Measurements from ENCODE around the gene SNAP25. TPM values are rescaled to one million over a fixed set of nuclear protein-coding genes. Genes with fewer than 3 reads are reported as not detected.

The SNAP25 gene
- total RNA-seq, 4 donors from 2014 or later = 0.38 to 1.3 (median 0.58) TPM

DNA sequence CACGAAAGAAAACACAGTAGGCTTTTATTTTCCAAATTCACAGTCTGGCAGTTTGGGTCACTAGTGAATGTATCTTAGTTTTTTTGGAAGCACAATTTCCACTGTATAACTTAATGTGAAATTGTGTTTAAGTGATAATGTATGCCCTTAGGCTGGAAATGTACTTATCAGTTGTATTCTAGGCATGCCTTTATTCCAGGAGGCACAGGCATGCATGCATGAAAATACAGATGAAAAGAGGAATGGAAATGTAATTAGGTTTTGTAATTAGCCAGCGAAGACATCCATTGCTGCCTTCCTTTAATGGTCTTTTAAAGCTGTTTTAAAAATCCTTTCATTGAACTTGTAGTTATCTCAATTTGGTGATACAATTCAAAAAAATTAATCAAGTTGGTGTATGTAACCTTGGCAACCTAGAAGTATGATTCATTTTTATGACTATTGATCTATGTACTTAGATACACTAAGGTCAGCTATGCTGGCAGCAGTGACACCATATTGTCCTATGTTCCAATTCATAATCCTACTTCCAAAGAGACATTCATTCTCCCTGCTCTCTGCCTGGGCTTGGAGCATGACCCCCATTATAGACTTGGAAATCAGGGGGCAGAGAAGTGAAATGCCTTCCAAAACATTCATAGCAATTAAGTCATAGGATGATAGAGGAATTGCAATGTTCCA, 73.1 kb downstream of the SNAP25 start:
- TF ChIP-seq, protein P1, sequence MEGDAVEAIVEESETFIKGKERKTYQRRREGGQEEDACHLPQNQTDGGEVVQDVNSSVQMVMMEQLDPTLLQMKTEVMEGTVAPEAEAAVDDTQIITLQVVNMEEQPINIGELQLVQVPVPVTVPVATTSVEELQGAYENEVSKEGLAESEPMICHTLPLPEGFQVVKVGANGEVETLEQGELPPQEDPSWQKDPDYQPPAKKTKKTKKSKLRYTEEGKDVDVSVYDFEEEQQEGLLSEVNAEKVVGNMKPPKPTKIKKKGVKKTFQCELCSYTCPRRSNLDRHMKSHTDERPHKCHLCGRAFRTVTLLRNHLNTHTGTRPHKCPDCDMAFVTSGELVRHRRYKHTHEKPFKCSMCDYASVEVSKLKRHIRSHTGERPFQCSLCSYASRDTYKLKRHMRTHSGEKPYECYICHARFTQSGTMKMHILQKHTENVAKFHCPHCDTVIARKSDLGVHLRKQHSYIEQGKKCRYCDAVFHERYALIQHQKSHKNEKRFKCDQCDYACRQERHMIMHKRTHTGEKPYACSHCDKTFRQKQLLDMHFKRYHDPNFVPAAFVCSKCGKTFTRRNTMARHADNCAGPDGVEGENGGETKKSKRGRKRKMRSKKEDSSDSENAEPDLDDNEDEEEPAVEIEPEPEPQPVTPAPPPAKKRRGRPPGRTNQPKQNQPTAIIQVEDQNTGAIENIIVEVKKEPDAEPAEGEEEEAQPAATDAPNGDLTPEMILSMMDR (IDR thresholded peaks at IDR 0.05; ENCODE audit: low read depth) = no peak

DNA sequence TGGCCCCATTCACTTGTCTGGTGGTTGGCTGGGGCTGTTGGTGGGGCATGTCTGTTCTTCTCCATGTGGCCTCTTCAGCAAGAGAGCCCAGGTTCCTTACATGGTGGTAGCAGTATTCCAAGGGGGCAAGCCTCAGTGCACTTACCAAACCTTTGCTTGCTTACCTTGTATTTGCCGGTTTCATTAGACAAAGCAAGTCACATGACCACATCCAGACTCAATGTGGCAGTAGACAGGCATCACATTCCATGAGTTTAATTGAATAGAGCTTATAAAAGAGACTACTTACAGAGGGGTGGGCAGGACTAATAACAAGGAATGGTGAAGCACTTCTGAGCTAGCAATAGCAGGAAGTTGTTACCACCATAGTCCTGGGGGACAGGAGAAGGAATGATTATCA, 78.6 kb downstream of the SNAP25 start:
- TF ChIP-seq, protein P1 (IDR thresholded peaks at IDR 0.05; ENCODE audit: low read depth) = no peak

DNA sequence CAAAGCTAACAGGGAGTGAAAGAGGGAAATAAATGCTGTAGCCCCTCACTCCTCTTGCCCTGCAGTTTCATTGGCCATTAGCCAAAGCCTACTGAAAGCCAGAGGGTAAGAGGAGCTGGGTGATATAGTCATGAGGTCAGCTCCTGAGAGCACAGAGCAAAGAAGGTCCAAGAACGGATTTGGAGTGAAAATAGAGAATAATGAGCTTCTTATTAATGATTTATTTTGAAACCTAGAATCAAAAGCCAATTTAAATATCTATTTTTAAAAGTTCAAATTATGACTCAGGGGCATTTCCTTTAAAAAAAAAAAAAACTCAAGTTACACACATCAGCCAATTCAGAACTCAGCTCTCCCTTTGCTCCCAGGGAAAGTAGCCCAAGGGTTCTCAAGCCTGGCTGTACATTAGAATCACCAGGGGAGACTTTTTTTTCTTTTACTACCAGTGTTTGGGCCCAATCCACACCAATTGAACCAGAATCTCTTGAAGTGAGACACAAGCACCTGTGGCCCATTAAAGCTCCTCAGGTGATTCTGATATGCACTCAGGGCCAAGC, 79.1 kb downstream of the SNAP25 start:
- TF ChIP-seq, protein P1 (IDR thresholded peaks at IDR 0.05; ENCODE audit: low read depth) = no peak

DNA sequence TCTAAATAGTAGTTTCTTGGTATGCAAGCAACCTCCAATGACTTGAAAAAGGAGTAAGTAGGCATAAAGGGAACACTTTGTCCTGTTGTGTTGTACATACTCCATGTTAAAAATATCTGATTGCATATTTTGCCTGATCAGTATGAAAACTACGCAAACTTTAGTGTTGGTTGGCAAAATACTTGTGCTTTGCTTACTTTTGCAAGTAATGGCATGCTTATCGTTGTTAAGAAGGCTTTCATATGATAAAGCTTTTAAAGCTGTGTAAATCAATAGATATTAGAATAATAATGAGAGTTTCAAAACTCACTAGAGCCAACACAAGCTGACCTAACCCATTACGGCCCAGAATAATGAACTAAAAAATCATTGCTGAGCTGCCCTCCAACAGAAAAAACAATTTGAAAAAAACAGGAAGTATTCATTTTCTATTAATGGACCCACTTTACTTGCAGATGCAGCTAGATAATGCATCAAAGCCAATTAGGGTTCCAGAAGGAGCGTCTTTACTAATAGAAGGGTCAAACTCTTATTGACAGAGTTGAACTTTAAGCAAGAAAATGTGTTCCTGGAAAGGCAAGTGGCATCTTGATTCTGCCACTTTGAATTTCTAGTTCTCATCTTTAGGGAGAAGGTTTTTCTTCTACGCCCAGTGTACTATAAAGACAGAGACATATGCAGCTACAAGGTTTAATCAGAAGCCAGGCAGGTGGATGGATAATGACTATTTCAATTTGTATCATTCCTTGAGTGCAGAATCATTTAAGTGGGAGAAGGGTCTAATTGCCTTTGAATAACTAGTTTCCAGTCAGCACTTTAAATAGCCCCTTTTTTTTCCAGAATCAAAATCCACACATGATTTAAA, 82.2 kb downstream of the SNAP25 start:
- TF ChIP-seq, protein P1 (IDR thresholded peaks at IDR 0.05; ENCODE audit: low read depth) = no peak

DNA sequence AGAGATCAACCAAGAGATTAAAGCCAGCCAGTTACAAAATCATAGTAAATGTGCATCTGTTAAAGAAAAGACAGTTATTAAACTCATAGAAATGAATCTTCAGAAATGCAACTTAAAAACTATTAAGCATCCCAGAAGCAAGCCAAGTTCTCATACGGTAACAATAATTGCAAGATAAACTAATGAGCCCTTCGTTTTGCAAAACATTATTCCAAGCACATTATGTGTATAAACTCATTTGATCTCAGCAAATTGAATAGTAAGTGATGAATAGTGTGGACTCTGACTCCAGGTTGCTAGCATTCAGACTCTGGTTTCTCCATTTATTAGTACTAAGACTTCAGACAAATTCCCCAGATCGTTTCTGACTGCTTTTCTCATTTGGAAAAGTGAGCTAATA, 85.2 kb downstream of the SNAP25 start:
- TF ChIP-seq, protein P1 (IDR thresholded peaks at IDR 0.05; ENCODE audit: low read depth) = no peak

DNA sequence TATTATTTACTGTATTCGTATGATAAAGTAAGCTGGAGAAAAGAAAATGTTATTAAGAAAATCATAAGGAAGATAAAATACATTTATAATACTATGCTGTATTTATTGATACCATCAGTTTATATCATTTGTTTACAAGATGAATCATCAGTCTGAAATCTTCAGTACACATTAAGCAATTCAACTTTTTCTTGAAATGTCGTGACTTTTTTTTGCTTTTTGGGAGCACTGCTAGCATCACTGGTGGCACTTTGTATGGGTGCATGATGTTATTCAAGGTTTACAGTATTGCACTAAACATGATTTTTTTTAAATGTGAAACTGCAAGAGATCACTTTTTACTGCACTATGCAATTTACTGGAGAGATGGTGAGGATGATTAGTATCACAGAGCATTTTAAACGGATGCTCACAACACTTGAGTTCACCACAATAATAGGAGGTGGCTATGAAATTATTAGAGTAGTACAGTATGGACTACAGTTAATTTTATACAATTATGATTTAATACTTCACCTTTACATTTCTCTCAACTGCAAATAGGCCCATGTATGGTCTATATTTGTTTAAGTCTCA, 85.9 kb downstream of the SNAP25 start:
- TF ChIP-seq, protein P1 (IDR thresholded peaks at IDR 0.05; ENCODE audit: low read depth) = no peak
